IgD-negative memory B cell (primary cell): Measurements from ENCODE around the gene SLC4A2. TPM values are rescaled to one million over a fixed set of nuclear protein-coding genes. Genes with fewer than 3 reads are reported as not detected.

Experiments used
- polyA plus RNA-seq: library from polyadenylated mRNA; unstranded; fragments of 300-500 nt; fragmentation: Illumina TruSeq; gene quantifications from one replicate; pipeline ENCODE4 v1.2.3, GENCODE V29; 2021

Gene SLC4A2
- polyA plus RNA-seq, 1 donor from 2014 or later = 17.8 TPM

Other genes starting within 250 kb of the SLC4A2 start
- 0.11 TPM for gene AOC1, start 207.1 kb upstream of the SLC4A2 start, polyA plus RNA-seq
- 2.5 TPM for gene KCNH2, start 81.3 kb upstream of the SLC4A2 start, polyA plus RNA-seq
- gene NOS3, start 68.6 kb upstream of the SLC4A2 start, polyA plus RNA-seq = 2.0 TPM
- gene ATG9B, start 35.1 kb upstream of the SLC4A2 start, polyA plus RNA-seq = 11.2 TPM
- gene ABCB8, start 31.1 kb upstream of the SLC4A2 start, polyA plus RNA-seq = 21.6 TPM
- gene ASIC3, start 11.1 kb upstream of the SLC4A2 start, polyA plus RNA-seq = not detected
- 11.4 TPM for gene CDK5, start 1.7 kb upstream of the SLC4A2 start, polyA plus RNA-seq
- 55.4 TPM for gene FASTK, start 21.2 kb downstream of the SLC4A2 start, polyA plus RNA-seq
- gene TMUB1, start 23.9 kb downstream of the SLC4A2 start, polyA plus RNA-seq = 72.6 TPM
- gene AGAP3, start 26.9 kb downstream of the SLC4A2 start, polyA plus RNA-seq = 3.5 TPM
- not detected for gene GBX1, start 108.1 kb downstream of the SLC4A2 start, polyA plus RNA-seq
- not detected for gene ASB10, start 127.7 kb downstream of the SLC4A2 start, polyA plus RNA-seq
- gene H2BK1, start 150.9 kb downstream of the SLC4A2 start, polyA plus RNA-seq = not detected
- 34.2 TPM for gene ABCF2, start 167.6 kb downstream of the SLC4A2 start, polyA plus RNA-seq
- gene CHPF2, start 172.9 kb downstream of the SLC4A2 start, polyA plus RNA-seq = 25.4 TPM
- gene SMARCD3, start 189.1 kb downstream of the SLC4A2 start, polyA plus RNA-seq = 1.1 TPM